ENCODE results near the gene CRAMP1.

Gene CRAMP1

GRCh38 chr16:1632638-1632970 is 20.4 kb downstream of the CRAMP1 start:
- H3K4me3 ChIP-seq (replicated peaks; ENCODE audit: insufficient read depth, low read length), result no peak overlapping the region
- no peak for TF ChIP-seq CTCF (IDR thresholded peaks at IDR 0.05; ENCODE audit: insufficient read depth, low read length)
- TF ChIP-seq POLR2AphosphoS5 (IDR thresholded peaks at IDR 0.05; ENCODE audit: low read depth), result no peak
- TF ChIP-seq GABPA (IDR thresholded peaks at IDR 0.05; ENCODE audit: low read depth), result no peak
- no peak for TF ChIP-seq SPI1 (IDR thresholded peaks at IDR 0.05; ENCODE audit: borderline replicate concordance, low read depth)
- TF ChIP-seq, protein P1, sequence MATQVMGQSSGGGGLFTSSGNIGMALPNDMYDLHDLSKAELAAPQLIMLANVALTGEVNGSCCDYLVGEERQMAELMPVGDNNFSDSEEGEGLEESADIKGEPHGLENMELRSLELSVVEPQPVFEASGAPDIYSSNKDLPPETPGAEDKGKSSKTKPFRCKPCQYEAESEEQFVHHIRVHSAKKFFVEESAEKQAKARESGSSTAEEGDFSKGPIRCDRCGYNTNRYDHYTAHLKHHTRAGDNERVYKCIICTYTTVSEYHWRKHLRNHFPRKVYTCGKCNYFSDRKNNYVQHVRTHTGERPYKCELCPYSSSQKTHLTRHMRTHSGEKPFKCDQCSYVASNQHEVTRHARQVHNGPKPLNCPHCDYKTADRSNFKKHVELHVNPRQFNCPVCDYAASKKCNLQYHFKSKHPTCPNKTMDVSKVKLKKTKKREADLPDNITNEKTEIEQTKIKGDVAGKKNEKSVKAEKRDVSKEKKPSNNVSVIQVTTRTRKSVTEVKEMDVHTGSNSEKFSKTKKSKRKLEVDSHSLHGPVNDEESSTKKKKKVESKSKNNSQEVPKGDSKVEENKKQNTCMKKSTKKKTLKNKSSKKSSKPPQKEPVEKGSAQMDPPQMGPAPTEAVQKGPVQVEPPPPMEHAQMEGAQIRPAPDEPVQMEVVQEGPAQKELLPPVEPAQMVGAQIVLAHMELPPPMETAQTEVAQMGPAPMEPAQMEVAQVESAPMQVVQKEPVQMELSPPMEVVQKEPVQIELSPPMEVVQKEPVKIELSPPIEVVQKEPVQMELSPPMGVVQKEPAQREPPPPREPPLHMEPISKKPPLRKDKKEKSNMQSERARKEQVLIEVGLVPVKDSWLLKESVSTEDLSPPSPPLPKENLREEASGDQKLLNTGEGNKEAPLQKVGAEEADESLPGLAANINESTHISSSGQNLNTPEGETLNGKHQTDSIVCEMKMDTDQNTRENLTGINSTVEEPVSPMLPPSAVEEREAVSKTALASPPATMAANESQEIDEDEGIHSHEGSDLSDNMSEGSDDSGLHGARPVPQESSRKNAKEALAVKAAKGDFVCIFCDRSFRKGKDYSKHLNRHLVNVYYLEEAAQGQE (IDR thresholded peaks at IDR 0.05; ENCODE audit: insufficient replicate concordance, low read depth), result no peak
- no peaks in the 10 kb centered on the region for H3K27me3 ChIP-seq (ENCODE audit: insufficient read depth, poor library complexity, severe bottlenecking)
- DNase-seq (ENCODE audit: low read depth in 1 of 2, low spot score in 1 of 2), result no peak
- H3K27ac ChIP-seq (replicated peaks), result no peak overlapping the region

DNA sequence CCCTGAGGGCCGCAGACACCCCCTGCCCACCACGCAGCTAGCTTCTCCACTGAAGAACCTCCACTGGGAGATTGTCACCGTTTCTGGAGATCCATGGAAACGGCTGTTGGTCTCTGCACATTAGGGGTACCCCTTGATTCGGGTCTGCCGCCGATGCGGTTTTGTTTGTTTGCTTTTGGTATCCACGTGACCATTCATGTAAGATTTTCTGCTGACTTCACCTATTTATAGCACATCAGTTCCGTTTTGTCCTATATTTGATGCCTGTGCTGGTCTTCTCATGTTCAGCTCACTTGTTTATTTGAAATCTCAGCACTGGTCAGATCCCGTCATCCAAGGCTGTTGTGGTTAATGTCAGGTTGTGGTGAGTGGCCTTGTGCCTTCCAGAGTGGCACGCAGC is 21.1 kb downstream of the CRAMP1 start:
- no peaks in the 10 kb centered on the region for H3K27me3 ChIP-seq (ENCODE audit: insufficient read depth, poor library complexity, severe bottlenecking)
- no peak overlapping the region for H3K4me3 ChIP-seq (replicated peaks; ENCODE audit: insufficient read depth, low read length)
- TF ChIP-seq GABPA (IDR thresholded peaks at IDR 0.05; ENCODE audit: low read depth) (no peak), SPI1 (IDR thresholded peaks at IDR 0.05; ENCODE audit: borderline replicate concordance, low read depth) (no peak), POLR2AphosphoS5 (IDR thresholded peaks at IDR 0.05; ENCODE audit: low read depth) (no peak), CTCF (IDR thresholded peaks at IDR 0.05; ENCODE audit: insufficient read depth, low read length) (no peak)
- TF ChIP-seq, protein P1 (IDR thresholded peaks at IDR 0.05; ENCODE audit: insufficient replicate concordance, low read depth), result no peak
- no peak for DNase-seq (ENCODE audit: low read depth in 1 of 2, low spot score in 1 of 2)
- no peak overlapping the region for H3K27ac ChIP-seq (replicated peaks)

DNA sequence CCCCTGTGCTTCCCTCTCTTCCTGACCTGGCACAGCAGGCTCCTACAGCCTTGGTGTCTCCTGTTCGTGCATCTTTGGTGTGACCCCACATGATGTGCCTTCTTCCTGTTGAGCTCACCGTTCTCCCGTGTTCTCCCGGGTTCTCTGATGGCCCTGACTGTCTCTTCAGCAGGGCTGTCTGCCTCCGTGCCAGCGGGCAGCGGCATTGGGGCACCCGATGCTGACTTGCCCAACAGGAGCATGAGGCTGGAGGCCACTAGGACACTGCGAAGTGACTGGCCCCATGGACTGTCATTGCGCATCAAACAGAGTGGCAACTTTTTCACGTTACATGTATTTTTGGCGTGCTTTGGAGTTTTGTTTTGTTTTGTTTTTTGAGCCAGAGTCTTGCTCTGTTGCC is 22.4 kb downstream of the CRAMP1 start:
- Histone ChIP-seq H3K27ac (replicated peaks) (no peak overlapping the region), H3K27me3 (ENCODE audit: insufficient read depth, poor library complexity, severe bottlenecking) (no peaks in the 10 kb centered on the region), H3K4me3 (replicated peaks; ENCODE audit: insufficient read depth, low read length) (no peak overlapping the region)
- TF ChIP-seq, protein P1 (IDR thresholded peaks at IDR 0.05; ENCODE audit: insufficient replicate concordance, low read depth), result no peak
- TF ChIP-seq POLR2AphosphoS5 (IDR thresholded peaks at IDR 0.05; ENCODE audit: low read depth) (no peak), SPI1 (IDR thresholded peaks at IDR 0.05; ENCODE audit: borderline replicate concordance, low read depth) (no peak), CTCF (IDR thresholded peaks at IDR 0.05; ENCODE audit: insufficient read depth, low read length) (no peak), GABPA (IDR thresholded peaks at IDR 0.05; ENCODE audit: low read depth) (no peak)
- no peak for DNase-seq (ENCODE audit: low read depth in 1 of 2, low spot score in 1 of 2)

All from HL-60 (cell line).